Inflammatory macrophage treated with lipopolysaccharide for 4 hours (primary cell): ENCODE results near the gene POU2F2.
"Not testable (repeated sequence)": the region's sequence is repeated elsewhere in the genome, so short reads cannot be mapped to it uniquely, and the experiment has no call there.

Experiments
- DNase-seq: peaks from one replicate; pipeline ENCODE4 v3.0.0-alpha.2; 2020

POU2F2 gene

DNA sequence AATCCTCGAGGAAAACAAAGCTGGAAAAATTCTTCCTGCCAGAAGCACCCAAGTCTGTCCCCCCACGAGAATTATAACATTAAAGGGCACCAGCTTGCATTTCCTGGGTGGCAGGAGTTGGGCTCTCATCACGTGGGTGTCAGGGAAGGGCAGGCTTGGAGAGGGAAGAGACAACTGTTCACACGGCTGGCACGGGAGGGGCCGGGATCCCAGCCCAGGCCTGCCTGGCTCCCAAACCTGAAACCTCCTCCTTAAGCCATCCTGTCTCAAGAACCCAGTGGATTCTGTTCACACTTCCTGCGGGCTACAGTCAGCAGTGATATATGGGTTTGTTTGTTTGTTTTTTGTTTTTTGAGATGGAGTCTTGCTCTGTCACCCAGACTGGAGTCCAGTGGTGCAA is 74.4 kb downstream of the POU2F2 start:
- no peak for DNase-seq

DNA sequence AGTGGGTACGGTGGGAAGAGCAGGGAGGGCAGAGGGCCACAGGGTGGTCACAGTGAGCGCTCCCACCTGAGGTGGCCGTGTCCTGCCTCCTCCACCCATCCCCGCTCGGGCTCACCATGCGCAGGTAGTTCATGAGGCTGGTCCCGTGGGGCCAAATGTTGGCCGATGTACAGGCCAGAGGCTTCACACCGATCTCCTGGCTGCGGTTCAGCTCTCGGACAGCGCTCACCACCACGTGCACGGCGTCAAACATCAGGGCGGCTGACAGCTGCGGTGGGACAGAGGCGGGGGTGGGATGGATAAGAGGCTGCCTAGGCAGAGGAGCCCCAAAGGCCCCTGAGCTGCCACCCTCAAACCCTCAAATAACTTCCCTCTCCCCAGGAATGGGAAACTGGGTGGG is 78.0 kb downstream of the POU2F2 start:
- DNase-seq: no peak

DNA sequence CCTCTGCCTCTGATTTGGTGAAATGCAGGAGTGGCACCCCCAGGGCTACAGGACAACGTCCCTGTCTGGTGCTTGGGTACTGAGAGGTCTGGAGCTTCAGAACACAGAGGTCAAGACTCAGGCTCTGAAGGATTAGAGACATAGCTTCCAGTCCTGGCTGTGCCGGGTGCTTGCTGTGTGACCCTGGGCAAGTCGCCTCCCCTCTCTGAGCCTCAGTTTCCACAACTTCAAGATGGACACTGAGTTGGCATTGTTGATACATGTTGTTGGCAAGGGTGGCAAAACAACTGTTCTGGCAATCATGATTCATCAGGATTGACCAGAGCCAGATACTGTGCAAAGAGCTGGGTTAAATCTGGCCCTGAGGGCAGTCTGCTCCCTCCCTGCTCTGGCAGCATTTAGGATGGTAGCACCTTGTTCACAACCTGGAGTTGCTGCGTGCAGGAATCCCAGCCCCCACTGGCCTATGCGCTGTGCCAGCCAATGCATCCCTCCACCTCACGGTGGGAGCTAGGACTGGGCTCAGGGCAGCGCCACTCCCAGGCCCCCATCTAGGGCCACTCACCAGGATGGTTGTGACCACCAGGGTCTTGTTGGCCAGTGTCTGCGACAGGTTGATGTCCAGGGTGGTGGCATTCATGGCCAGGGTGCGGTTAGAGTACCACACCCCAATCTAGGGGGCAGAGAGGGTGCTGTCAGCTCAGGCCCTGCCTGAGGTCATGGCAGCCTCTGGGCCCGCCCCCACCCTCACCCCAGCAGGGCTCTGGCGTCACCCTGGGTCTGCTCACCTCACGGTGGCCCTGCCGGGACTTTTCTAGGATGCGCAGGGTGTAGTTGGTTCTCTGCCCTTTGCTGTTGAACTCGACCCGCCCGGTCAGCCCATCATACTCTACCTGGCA is 79.0 kb downstream of the POU2F2 start:
- DNase-seq: no peak

DNA sequence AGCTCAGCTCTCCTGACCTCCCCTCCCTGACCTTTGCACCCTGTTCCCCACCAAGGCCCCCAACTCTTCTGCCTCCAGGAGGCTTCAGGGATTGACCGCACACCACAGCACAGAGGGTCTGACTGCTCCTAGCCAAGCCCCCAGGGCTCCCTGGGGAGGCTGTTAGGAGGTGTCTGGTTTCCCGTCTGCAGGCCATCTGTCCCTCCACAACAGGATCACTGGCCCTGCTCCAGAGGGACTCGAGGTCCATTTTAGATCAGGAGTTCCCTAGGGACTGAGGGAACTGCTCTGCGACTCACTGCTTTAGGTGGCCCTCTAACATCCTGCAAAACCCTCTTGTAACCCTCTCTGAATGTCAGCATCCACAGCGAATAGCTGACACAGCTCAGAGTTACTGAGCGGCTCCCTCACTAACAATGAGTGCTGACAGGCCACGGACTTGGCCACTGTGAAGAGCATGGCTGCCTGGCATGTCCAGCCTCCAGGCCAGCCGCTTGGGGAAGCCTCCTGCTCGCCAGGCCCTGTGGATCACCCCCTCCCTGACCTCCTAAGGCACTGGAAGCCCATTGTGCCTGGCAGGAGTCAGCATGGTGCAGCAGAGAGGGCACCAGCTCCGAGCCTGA is 79.9 kb downstream of the POU2F2 start:
- DNase-seq: no peak

DNA sequence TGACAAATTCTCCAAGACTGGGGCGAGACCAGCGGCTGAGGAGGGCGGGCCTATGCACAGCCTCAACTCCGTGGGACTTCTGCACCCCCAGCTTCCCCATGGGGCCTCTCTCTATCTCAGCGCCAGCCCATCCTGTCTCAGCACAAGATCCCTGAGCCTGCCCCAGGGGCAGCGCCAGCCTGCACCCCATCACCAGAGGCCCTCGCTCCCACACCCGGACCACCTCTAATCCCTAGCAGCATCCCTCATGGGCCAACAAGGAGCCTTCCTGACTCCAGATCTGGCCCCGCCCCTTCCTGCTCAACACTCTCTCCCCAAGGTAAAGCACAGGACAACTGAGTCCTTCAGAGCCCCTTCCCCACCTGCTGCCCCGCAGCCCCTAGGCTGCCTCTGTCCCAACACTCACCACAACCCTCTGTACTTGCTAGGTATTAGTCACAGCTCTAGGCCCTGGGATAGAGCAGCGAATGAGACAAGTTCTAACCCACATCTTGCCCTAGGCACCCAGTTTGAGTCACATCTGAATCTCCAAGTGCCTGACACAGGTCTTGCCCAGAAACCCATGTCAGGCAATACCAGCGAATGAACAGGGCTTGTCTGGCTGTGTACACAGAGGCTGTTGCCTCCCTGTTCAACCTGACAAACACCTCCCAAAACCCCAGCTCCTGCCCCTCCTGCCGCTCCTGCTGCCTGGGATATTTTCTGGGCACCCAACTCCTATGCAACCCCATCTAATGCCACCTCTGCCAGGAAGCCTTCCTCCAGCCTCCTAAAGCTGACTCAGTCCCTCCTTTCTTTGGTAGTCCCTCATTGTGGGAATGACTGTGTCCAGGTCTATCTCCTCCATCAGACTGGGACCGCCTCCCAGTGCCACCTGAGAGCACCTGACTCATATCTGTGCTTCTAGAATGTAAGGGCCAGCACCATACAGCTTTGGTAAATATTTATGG is 80.8 kb downstream of the POU2F2 start:
- no peak for DNase-seq

DNA sequence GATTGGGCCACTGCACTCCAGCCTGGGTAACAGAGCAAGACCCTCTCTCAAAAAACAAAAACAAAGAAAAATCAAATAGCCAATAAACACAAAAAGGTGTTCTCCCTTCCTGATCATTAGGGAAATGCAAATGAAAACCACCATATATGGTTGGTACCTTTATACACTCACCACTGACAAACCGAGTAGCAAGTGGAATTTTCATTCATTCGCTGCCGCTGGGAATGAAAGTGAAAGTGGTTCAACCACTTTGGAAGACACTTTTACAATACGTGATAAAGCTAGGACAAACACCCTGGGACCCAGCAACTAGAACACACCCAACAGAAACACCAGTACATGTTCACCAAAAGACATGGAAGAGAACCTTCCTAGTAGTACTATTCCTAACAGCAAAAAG is 83.3 kb downstream of the POU2F2 start:
- DNase-seq: no peak

DNA sequence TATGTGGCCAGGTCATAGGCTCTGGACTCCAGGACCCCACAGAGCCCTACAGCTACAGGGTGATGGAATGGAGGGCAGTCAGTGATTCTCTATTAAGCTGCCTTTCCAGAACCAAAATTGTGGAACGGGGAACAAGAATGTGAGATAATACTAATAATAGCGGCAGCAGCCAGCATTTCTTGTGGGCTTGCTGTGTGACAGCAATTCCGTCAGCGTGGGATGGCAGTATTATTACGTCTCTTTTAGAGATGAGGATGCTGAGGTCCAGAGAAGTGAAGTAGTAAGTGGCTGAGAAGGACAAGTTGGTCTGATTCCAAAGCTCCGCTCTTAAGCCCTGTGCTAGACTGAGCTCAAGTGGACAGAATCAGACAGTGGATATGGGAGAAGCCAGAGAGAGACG is 86.7 kb downstream of the POU2F2 start:
- DNase-seq: no peak

DNA sequence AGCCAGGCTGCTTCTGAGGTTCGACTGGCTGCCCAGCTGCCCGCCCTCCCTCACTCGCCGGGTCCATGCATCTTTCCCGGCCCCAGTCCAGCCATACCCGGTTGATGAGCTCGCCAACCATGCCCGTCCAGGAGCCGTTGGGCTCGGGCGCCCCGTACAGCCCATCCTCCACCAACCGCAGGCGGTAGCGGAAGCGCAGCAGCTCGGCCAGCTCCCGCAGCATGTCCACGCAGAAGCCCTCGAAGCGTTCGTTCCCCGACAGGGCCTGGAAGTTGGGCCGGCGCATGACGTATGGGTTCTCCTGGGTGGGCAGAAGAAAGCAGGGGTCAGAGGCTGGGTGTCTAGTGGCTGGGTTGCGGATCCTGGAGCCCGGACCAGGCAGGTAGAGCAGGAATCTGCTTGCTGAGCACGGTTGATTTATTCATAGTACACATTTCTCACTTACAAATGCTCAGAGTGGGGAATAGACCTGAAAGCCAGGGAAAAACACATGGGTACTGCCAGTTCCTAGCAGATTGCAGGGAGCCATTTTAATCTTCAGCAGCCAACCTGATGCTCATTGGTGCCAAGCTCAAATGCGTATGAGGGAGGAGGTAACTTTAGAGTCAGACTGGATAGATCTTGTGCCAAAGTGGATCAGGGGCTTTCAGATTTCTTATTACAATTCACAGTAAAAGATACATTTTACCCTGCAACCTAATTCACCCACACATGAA is 89.6 kb downstream of the POU2F2 start:
- no peak for DNase-seq

DNA sequence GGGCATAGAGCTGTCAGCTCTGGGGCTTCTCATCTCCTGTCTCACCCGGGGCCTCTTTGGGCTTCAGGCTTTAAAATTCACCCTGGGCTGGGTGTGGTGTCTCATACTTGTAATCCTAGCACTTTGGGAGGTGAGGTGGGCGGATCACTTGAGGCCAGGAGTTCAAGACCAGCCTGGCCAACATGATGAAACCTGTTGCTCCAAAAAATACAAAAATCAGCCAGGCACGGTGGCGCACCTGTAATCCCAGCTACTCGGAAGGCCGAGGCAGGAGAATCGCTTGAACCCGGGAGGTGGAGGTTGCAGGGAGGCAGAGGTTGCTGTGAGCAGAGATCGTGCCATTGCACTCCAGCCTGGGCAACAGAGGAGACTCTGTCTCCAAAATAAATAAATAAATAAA is 91.8 kb downstream of the POU2F2 start:
- not testable (repeated sequence) for DNase-seq

DNA sequence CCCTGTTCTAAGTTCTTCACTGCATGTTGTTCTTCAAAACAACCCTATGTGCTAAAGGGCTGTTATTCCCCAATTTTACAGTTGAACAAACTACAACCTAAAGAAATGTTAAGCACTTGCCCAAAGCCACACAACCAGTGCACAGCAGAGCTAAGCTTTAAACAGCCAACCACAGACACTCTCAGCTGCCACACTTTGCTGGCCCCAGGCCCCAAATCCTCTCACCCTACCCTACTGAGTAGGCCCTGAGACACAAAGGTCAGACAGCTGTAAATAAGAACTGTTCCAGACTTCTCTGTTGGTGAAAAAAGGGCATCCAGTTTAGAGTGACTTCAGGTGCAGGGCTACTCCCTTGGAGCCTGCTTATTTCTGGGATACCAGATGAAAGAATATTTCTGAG is 92.2 kb downstream of the POU2F2 start:
- DNase-seq: no peak

DNA sequence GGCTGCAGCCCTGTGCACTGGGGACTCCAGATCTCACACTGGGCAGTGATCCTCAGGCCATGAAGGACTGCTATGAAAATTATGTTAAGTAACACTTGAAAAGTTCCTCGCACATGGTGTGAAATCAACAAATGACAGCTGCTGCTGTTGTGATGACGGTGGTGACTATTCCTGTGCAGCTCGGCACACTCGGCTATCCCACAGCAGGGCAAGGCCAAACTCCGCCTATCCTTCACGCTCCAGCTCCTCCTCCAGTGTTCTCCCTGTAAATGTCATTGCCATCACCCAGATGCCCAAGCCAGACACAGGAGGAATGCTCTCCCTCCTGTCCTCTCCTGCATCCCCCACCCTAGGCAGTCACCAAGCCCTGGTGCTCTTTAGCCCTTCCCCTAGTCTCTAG is 93.6 kb downstream of the POU2F2 start:
- no peak for DNase-seq

DNA sequence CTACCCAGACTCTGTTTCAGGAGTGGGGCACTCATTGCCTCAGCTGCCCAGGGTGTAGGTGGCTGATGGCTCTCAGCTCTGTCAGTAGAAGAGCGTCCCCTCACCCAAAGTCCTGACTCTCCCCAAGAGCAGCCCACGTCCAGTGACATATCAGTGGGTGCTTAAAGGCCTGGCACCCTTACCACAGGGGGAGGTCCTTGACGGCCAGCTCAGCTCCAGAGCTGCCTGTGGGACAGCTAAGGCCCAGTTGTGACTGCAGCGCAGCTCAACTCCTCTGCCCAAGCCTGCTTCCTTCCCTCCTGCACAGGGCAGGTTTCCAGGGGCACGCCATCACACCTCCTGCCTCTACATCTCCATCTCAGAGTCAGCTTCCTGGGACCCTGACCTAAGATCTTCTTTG is 94.6 kb downstream of the POU2F2 start:
- DNase-seq: no peak
